Measurements from ENCODE around the gene VILL.

- TF ChIP-seq CEBPB (IDR thresholded peaks at IDR 0.05) (no peak), MAX (IDR thresholded peaks at IDR 0.05) (no peak), TAF1 (IDR thresholded peaks at IDR 0.05; ENCODE audit: low read depth) (no peak), RAD21 (IDR thresholded peaks at IDR 0.05; ENCODE audit: low read depth) (no peak), TEAD4 (IDR thresholded peaks at IDR 0.05) (no peak), TCF12 (IDR thresholded peaks at IDR 0.05; ENCODE audit: low read depth) (no peak), EP300 (IDR thresholded peaks at IDR 0.05; ENCODE audit: borderline replicate concordance) (no peak), REST (IDR thresholded peaks at IDR 0.05; ENCODE audit: low read depth) (no peak), CREB1 (IDR thresholded peaks at IDR 0.05; ENCODE audit: low read depth) (no peak), USF1 (IDR thresholded peaks at IDR 0.05) (no peak), NFIC (IDR thresholded peaks at IDR 0.05) (no peak), EGR1 (IDR thresholded peaks at IDR 0.05) (no peak), YY1 (IDR thresholded peaks at IDR 0.05; ENCODE audit: low read depth) (no peak), ZBTB7A (IDR thresholded peaks at IDR 0.05; ENCODE audit: low read depth) (no peak)
Measured at GRCh38 chr3:37970802-37971201, 19.8 kb upstream of the VILL start.
